OCI-LY3 (cell line): ENCODE measurements around the gene PREP.

Experiments
- H2AFZ ChIP-seq: fragments of 200-600, 300-600 bp; shearing (Covaris generic); 2 replicates; pipeline ENCODE4 v1.6.0; 2014; ENCODE audit warnings: antibody characterized with exemption, low read depth, low read length
- H3K27ac ChIP-seq: fragments of 200-600, 300-600 bp; sonication (generic); 2 replicates; pipeline ENCODE4 v1.5.1; 2014; ENCODE audit warnings: mild to moderate bottlenecking, low read length, moderate library complexity, mixed read lengths
- H3K27me3 ChIP-seq: fragments of 200-600, 300-600 bp; sonication (generic); 2 replicates; pipeline ENCODE4 v1.6.1; 2014; ENCODE audit warnings: low read depth, low read length, mixed read lengths
- H3K36me3 ChIP-seq: fragments of 200-600, 300-600 bp; sonication (generic); replicated peaks from 2 replicates; pipeline ENCODE3; 2014; ENCODE audit warnings: low read depth, low read length, mixed read lengths
- H3K4me1 ChIP-seq: fragments of 300-600, 200-600 bp; sonication (generic); 2 replicates; pipeline ENCODE4 v1.6.1; 2014; ENCODE audit warnings: low read length, mixed read lengths
- H3K4me2 ChIP-seq: fragments of 200-600, 300-600 bp; sonication (generic); 2 replicates; pipeline ENCODE4 v1.6.1; 2014; ENCODE audit warnings: low read length, mixed read lengths
- H3K4me3 ChIP-seq: fragments of 300-600, 200-600 bp; sonication (generic); 2 replicates; pipeline ENCODE4 v1.5.1; 2014; ENCODE audit warnings: antibody characterized with exemption, mild to moderate bottlenecking, low read length, moderate library complexity
- H3K79me2 ChIP-seq: fragments of 300-600, 200-600 bp; shearing (Covaris generic); 2 replicates; pipeline ENCODE4 v1.6.1; 2014; ENCODE audit warnings: mild to moderate bottlenecking, low read length, mixed read lengths
- H3K9ac ChIP-seq: fragments of 300-600, 200-600 bp; shearing (Covaris generic); 2 replicates; pipeline ENCODE4 v1.6.0; 2014; ENCODE audit warnings: mild to moderate bottlenecking, low read length, moderate library complexity
- H3K9me3 ChIP-seq: fragments of 200-600, 300-600 bp; shearing (Covaris generic); 2 replicates; pipeline ENCODE4 v1.6.1; 2014; ENCODE audit warnings: low read length, mixed read lengths; ENCODE audit not compliant: insufficient read depth
- H4K20me1 ChIP-seq: fragments of 200-600, 300-600 bp; sonication (generic); 2 replicates; pipeline ENCODE4 v1.6.1; 2016; ENCODE audit warnings: low read length, mixed read lengths; ENCODE audit not compliant: insufficient read depth
- CTCF ChIP-seq: fragments of 200-600, 300-600 bp; sonication (generic); IDR thresholded peaks from 2 replicates; pipeline ENCODE4 v1.5.1; 2014; ENCODE audit warnings: antibody characterized with exemption, low read length, low read depth
- EZH2phosphoT487 ChIP-seq: fragments of 200-600 bp; shearing (Covaris generic); IDR thresholded peaks from 2 replicates; pipeline ENCODE4 v1.6.1; 2018; ENCODE audit warnings: antibody characterized with exemption, mixed run types, low read depth

The PREP gene

GRCh38 chr6:105402939-105403935 lies at the start of gene PREP:
Gene PREP (minus strand): TSS chr6:105403082. CDS start chr6:105402891, 191 bp downstream.
- peak within 1 kb of the TSS; percentile 100 for H3K4me3 ChIP-seq
- peak within 1 kb of the TSS; percentile 100 for H2AFZ ChIP-seq
- H4K20me1 ChIP-seq: peaks cover 8% of the 10 kb centered on the region; the same call in 1 of the 2 replicates
- peak within 1 kb of the TSS; percentile 93 for H3K4me2 ChIP-seq
- peak within 1 kb of the TSS; percentile 90 for H3K9ac ChIP-seq
- H3K36me3 ChIP-seq: no peaks in the 10 kb centered on the region
- no peaks in the 10 kb centered on the region for H3K27me3 ChIP-seq
- peak; percentile 64 for TF ChIP-seq CTCF
- no peak for TF ChIP-seq EZH2phosphoT487
- H3K4me1 ChIP-seq: peaks cover 20% of the 10 kb centered on the region
- H3K79me2 ChIP-seq: peaks cover 46% of the 10 kb centered on the region
- H3K27ac ChIP-seq: peak within 1 kb of the TSS; percentile 35; the same call in 1 of the 2 replicates
- H3K9me3 ChIP-seq: no peaks in the 10 kb centered on the region

GRCh38 chr6:105452376-105452775 lies 49.5 kb upstream of the PREP start:
- peak overlapping the region; percentile 60 for H3K4me2 ChIP-seq
- no peak overlapping the region for H2AFZ ChIP-seq
- peak overlapping the region; percentile 69; the same call in 1 of the 2 replicates for H3K27ac ChIP-seq
- peaks cover 40% of the 10 kb centered on the region for H3K4me1 ChIP-seq
- no peak overlapping the region for H3K4me3 ChIP-seq
- peaks cover 8% of the 10 kb centered on the region for H3K36me3 ChIP-seq
- H3K79me2 ChIP-seq: no peaks in the 10 kb centered on the region
- H3K9ac ChIP-seq: no peak overlapping the region
- TF ChIP-seq EZH2phosphoT487 (no peak), CTCF (peak; percentile 53)
- no peaks in the 10 kb centered on the region for H4K20me1 ChIP-seq
- no peaks in the 10 kb centered on the region for H3K27me3 ChIP-seq
- H3K9me3 ChIP-seq: 0 out of 2 replicates have a peak, but pooled peaks cover 4% of the 10 kb centered on the region

- Histone ChIP-seq H3K79me2 (no peaks in the 10 kb centered on the region), H3K4me3 (no peak overlapping the region), H3K4me1 (peaks cover 20% of the 10 kb centered on the region), H3K36me3 (peaks cover 5% of the 10 kb centered on the region), H3K27me3 (no peaks in the 10 kb centered on the region), H2AFZ (no peak overlapping the region), H3K27ac (no peak overlapping the region), H4K20me1 (no peaks in the 10 kb centered on the region), H3K9me3 (0 out of 2 replicates have a peak, but pooled peaks cover 3% of the 10 kb centered on the region), H3K4me2 (no peak overlapping the region), H3K9ac (no peak overlapping the region)
- TF ChIP-seq CTCF (no peak), EZH2phosphoT487 (no peak)
Observed at GRCh38 chr6:105449756-105450390, 47.0 kb upstream of the PREP start.

- Histone ChIP-seq H3K4me2 (no peak overlapping the region), H3K36me3 (no peaks in the 10 kb centered on the region), H3K4me1 (no peaks in the 10 kb centered on the region), H3K4me3 (no peak overlapping the region), H3K9ac (no peak overlapping the region), H3K9me3 (no peaks in the 10 kb centered on the region), H2AFZ (no peak overlapping the region), H3K27ac (no peak overlapping the region), H3K79me2 (no peaks in the 10 kb centered on the region), H4K20me1 (no peaks in the 10 kb centered on the region), H3K27me3 (no peaks in the 10 kb centered on the region)
- TF ChIP-seq CTCF (no peak), EZH2phosphoT487 (no peak)
Observed at GRCh38 chr6:105445481-105445880, 42.6 kb upstream of the PREP start.
